Naive thymus-derived CD4-positive, alpha-beta T cell (primary cell): Measurements from ENCODE around the gene GYPC. TPM values are rescaled to one million over a fixed set of nuclear protein-coding genes. Genes with fewer than 3 reads are reported as not detected.
"Not testable (repeated sequence)": the region's sequence is repeated elsewhere in the genome, so short reads cannot be mapped to it uniquely, and the experiment has no call there.

Experiments
- ATAC-seq: fragments of 150-1000 bp; cut with Tn5 transposase; 2 replicates; pipeline ENCODE4 v1.10.0; 2021; ENCODE audit warnings: mild to moderate bottlenecking, moderate library complexity
- CTCF ChIA-PET: fragments of 350-600 bp; sonication (Branson Sonifier 250); formaldehyde crosslinking; loops from one replicate; lab custom pipeline; 2021; ENCODE audit warnings: antibody characterized with exemption; lab: Charles Lee
- POLR2A ChIA-PET: fragments of 350-600 bp; sonication (Branson Sonifier 250); formaldehyde crosslinking; loops from one replicate; lab custom pipeline; 2021; ENCODE audit warnings: antibody characterized with exemption, inconsistent platforms; lab: Charles Lee
- DNase-seq, 9 donors: peaks; one replicate each; pipeline versions ENCODE4 v3.0.0 to v3.0.0-alpha.2; 2020 to 2022; ENCODE audit warnings: mixed read lengths in 1 of 9
- H3K27ac ChIP-seq: one replicate; pipeline ENCODE4 v1.7.0; 2013; ENCODE audit warnings: mild to moderate bottlenecking, low read depth, low read length, moderate library complexity
- H3K27me3 ChIP-seq, 2 donors: one replicate each; pipeline ENCODE4 v1.7.0; 2013; ENCODE audit warnings: low read length in 2 of 2, mild to moderate bottlenecking in 2 of 2, moderate library complexity in 2 of 2; ENCODE audit not compliant: control insufficient read depth in 2 of 2, insufficient read depth in 2 of 2
- H3K36me3 ChIP-seq, 3 experiments: 1 replicate in 2 of 3; 2 replicates in 1 of 3; pipeline ENCODE4 v1.7.0; 2013; ENCODE audit warnings: low read length in 3 of 3, mild to moderate bottlenecking in 3 of 3, moderate library complexity in 1 of 3; ENCODE audit not compliant: insufficient read depth in 3 of 3, control insufficient read depth in 2 of 3
- H3K4me1 ChIP-seq, 2 donors: one replicate each; pipeline ENCODE4 v1.7.0; 2013; ENCODE audit warnings: low read length in 2 of 2, mild to moderate bottlenecking in 2 of 2, moderate library complexity in 1 of 2; ENCODE audit not compliant: control insufficient read depth in 2 of 2, insufficient read depth in 2 of 2
- H3K4me3 ChIP-seq: 2 replicates; pipeline ENCODE4 v1.7.0; 2013; ENCODE audit warnings: mild to moderate bottlenecking, low read length
- H3K9me3 ChIP-seq, 3 experiments: 1 replicate in 2 of 3; 2 replicates in 1 of 3; pipeline ENCODE4 v1.7.0; 2013; ENCODE audit warnings: low read length in 3 of 3; ENCODE audit not compliant: control insufficient read depth in 2 of 3
- H3K27ac Mint-ChIP-seq, 9 donors: one replicate each; pipeline ENCODE4 v1.8.0; 2020 to 2022; ENCODE audit warnings: mixed read lengths in 9 of 9, mild to moderate bottlenecking in 8 of 9, moderate library complexity in 5 of 9, inconsistent platforms in 2 of 9
- H3K27me3 Mint-ChIP-seq, 5 donors: one replicate each; pipeline ENCODE4 v1.8.0; 2021 to 2022; ENCODE audit warnings: mixed read lengths in 5 of 5, mild to moderate bottlenecking in 1 of 5
- H3K36me3 Mint-ChIP-seq, 5 donors: one replicate each; pipeline ENCODE4 v1.8.0; 2020 to 2022; ENCODE audit warnings: mixed read lengths in 5 of 5, mild to moderate bottlenecking in 3 of 5, inconsistent platforms in 1 of 5
- H3K4me1 Mint-ChIP-seq, 7 donors: one replicate each; pipeline ENCODE4 v1.8.0; 2020 to 2022; ENCODE audit warnings: mixed read lengths in 7 of 7, mild to moderate bottlenecking in 3 of 7, inconsistent platforms in 1 of 7
- H3K4me3 Mint-ChIP-seq, 10 donors: one replicate each; pipeline ENCODE4 v1.8.0; 2020 to 2022; ENCODE audit warnings: mild to moderate bottlenecking in 10 of 10, mixed read lengths in 10 of 10, moderate library complexity in 6 of 10, inconsistent platforms in 2 of 10
- H3K9me3 Mint-ChIP-seq, 11 donors: one replicate each; pipeline ENCODE4 v1.8.0; 2020 to 2022; ENCODE audit warnings: mixed read lengths in 11 of 11, mild to moderate bottlenecking in 4 of 11, inconsistent platforms in 1 of 11, moderate library complexity in 1 of 11
- intact Hi-C, 2 donors: fragments of 100-400 bp; cut with micrococcal nuclease; formaldehyde crosslinking; loops; one replicate each; pipeline ENCODE4 v1.15.1; 2023
- polyA plus RNA-seq, 2 donors: library from polyadenylated mRNA; unstranded; fragments of 300-500 nt; fragmentation: Illumina TruSeq; gene quantifications; one replicate each; pipeline ENCODE4 v1.2.3, GENCODE V29; 2021
- total RNA-seq, 6 experiments: library from RNA in 5 of 6; stranded (reverse) in 5 of 6; gene quantifications; 1 replicate in 5 of 6; 2 replicates in 1 of 6; pipeline ENCODE4 v1.2.3 and lab custom pipeline; 2021 to 2026

The GYPC gene
- total and polyA plus RNA-seq, 7 experiments from 2014 or later = 114 to 277 (median 140) TPM

DNA sequence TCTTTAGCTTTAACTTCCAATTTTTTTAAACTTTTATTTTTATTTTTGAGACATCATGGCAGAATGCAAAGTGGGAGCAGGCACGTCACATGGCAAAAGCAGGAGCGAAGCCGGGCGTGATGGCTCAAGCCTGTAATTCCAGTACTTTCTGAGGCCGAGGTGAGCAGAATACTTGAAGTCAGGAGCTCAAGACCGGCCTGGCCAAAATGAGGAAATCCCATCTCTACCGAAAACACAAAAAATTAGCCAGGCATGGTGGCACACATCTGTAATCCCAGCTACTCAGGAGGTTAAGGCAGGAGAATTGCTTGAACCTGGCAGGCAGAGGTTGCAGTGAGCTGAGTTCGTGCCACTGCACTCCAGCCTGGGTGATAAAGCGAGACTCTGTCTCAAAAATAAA, 14.7 kb upstream of the GYPC start:
- intact Hi-C loops, H3K4me3 Mint-ChIP-seq, H3K27ac Mint-ChIP-seq, H3K27ac ChIP-seq, H3K9me3 Mint-ChIP-seq, H3K4me1 ChIP-seq, H3K36me3 Mint-ChIP-seq, H3K36me3 ChIP-seq, ATAC-seq, H3K4me3 ChIP-seq, DNase-seq, CTCF ChIA-PET, H3K9me3 ChIP-seq, H3K27me3 ChIP-seq: not testable (repeated sequence)
- peaks cover 0 to 17% (median 5%) of the 10 kb centered on the region in 7 donors for H3K4me1 Mint-ChIP-seq
- POLR2A ChIA-PET = interaction anchor here (0.6 to 1.2 kb wide), 2 partner anchors 21 to 643 kb away, joined by 3 read pairs; no protein-coding TSS in a partner anchor
- peaks cover 0 to 15% (median 0%) of the 10 kb centered on the region in 5 donors for H3K27me3 Mint-ChIP-seq

DNA sequence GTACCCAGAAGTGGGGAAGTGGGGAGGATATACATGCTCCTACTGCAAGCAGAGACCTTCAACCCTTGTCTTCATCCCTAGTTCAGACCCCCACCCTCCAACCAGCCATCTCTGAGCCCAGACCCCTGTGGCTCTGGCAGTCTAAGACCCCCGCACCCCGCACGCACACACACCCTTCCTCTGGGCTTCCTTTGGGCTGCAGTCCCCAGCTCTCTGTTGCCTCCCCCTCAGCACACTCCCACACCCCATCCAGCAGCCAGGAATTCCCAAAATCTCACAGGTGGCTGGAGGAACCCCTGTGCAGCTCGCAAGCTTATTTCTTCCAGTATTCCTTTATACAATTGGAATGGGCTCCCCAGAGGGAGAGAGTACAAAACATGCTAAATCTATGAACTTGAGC, 13.9 kb upstream of the GYPC start:
- peaks cover 0 to 4% (median 0%) of the 10 kb centered on the region in 5 donors for H3K36me3 Mint-ChIP-seq
- H3K4me1 ChIP-seq = no peaks in the 10 kb centered on the region
- DNase-seq = no peak
- ChIA-PET POLR2A (no interaction called here), CTCF (no interaction called here)
- ATAC-seq = no peak
- no peaks in the 10 kb centered on the region for H3K27me3 ChIP-seq
- H3K27me3 Mint-ChIP-seq = peaks cover 0 to 15% (median 0%) of the 10 kb centered on the region in 5 donors
- no peak overlapping the region for H3K27ac ChIP-seq
- H3K27ac Mint-ChIP-seq = no peak overlapping the region
- intact Hi-C loops = no loop called here
- H3K4me1 Mint-ChIP-seq = peaks cover 0 to 17% (median 5%) of the 10 kb centered on the region in 7 donors
- no peak overlapping the region for H3K4me3 ChIP-seq
- no peaks in the 10 kb centered on the region for H3K9me3 ChIP-seq
- no peak overlapping the region for H3K4me3 Mint-ChIP-seq
- no peaks in the 10 kb centered on the region for H3K9me3 Mint-ChIP-seq
- H3K36me3 ChIP-seq = no peaks in the 10 kb centered on the region

DNA sequence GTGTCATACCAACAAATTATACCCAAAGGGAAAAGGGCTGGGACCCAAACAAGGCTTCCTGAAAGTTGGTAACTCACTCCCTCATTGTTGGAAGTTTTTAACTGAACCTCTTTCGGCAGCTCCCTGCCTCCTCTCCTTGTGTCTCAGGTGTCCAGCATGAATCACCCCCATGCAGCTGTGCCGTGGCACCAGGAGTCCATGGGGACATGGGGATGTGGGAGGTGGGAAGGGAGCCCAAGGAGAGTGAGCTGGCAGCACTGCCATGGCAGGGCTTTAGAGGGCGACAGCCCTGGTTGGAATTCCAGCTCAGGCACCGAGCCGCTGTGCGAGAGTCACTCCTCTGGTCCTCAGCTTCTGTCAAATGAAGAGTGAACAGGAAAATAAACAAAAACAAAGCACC, 12.5 kb upstream of the GYPC start:
- no peak overlapping the region for H3K4me3 Mint-ChIP-seq
- CTCF ChIA-PET = interaction anchor here (0.6 to 1.2 kb wide), 2 partner anchors 8 to 134 kb away, joined by 3 read pairs; no protein-coding TSS in a partner anchor
- H3K27ac Mint-ChIP-seq = no peak overlapping the region

DNA sequence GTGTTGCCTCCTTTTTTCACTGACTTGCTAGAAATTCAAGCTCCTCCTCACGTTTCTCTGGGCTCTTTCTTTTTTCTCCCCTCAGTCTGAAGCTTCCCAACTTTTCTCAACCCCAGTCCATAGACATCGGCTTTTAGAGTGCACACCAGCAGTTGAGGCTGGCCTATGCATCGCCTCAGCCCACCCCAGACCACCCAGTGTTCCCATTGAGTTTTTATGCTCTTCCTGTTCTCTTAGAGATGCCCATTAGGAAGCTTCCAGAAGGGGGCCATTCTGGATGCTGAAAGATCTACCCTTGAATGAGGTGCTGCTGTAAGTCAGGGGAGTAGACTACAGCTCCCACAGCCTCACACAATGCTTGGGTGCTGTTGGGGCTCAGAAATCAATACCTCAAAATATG, 12.0 kb upstream of the GYPC start:
- peaks cover 0 to 5% (median 0%) of the 10 kb centered on the region in 5 donors for H3K27me3 Mint-ChIP-seq
- H3K27ac Mint-ChIP-seq = peak overlapping the region in 2 of 9 donors; percentile 10 to 33
- ATAC-seq (no peak), DNase-seq (no peak)
- Histone ChIP-seq H3K4me3 (no peak overlapping the region), H3K4me1 (no peaks in the 10 kb centered on the region), H3K27me3 (no peaks in the 10 kb centered on the region), H3K9me3 (no peaks in the 10 kb centered on the region), H3K27ac (no peak overlapping the region), H3K36me3 (no peaks in the 10 kb centered on the region)
- H3K9me3 Mint-ChIP-seq = peaks cover 0 to 3% (median 0%) of the 10 kb centered on the region in 11 donors
- peaks cover 0 to 8% (median 0%) of the 10 kb centered on the region in 5 donors for H3K36me3 Mint-ChIP-seq
- H3K4me3 Mint-ChIP-seq = no peak overlapping the region
- intact Hi-C loops = no loop called here
- POLR2A ChIA-PET = no interaction called here
- CTCF ChIA-PET = interaction anchor here (1.2 kb wide), 1 partner anchor 133 kb away, joined by 3 read pairs; no protein-coding TSS in a partner anchor
- peaks cover 0 to 17% (median 5%) of the 10 kb centered on the region in 7 donors for H3K4me1 Mint-ChIP-seq

More for the DNA sequence above, 12.5 kb upstream of the GYPC start:
- ATAC-seq = no peak
- H3K36me3 Mint-ChIP-seq = peaks cover 0 to 8% (median 0%) of the 10 kb centered on the region in 5 donors
- intact Hi-C loops = no loop called here
- no peaks in the 10 kb centered on the region for H3K36me3 ChIP-seq
- no peak for DNase-seq
- POLR2A ChIA-PET = no interaction called here
- peaks cover 0 to 17% (median 5%) of the 10 kb centered on the region in 7 donors for H3K4me1 Mint-ChIP-seq
- H3K27me3 Mint-ChIP-seq = peaks cover 0 to 7% (median 0%) of the 10 kb centered on the region in 5 donors
- H3K27me3 ChIP-seq = no peaks in the 10 kb centered on the region
- no peak overlapping the region for H3K4me3 ChIP-seq
- no peak overlapping the region for H3K27ac ChIP-seq
- H3K4me1 ChIP-seq = no peaks in the 10 kb centered on the region
- no peaks in the 10 kb centered on the region for H3K9me3 ChIP-seq
- peaks cover 0 to 3% (median 0%) of the 10 kb centered on the region in 11 donors for H3K9me3 Mint-ChIP-seq

DNA sequence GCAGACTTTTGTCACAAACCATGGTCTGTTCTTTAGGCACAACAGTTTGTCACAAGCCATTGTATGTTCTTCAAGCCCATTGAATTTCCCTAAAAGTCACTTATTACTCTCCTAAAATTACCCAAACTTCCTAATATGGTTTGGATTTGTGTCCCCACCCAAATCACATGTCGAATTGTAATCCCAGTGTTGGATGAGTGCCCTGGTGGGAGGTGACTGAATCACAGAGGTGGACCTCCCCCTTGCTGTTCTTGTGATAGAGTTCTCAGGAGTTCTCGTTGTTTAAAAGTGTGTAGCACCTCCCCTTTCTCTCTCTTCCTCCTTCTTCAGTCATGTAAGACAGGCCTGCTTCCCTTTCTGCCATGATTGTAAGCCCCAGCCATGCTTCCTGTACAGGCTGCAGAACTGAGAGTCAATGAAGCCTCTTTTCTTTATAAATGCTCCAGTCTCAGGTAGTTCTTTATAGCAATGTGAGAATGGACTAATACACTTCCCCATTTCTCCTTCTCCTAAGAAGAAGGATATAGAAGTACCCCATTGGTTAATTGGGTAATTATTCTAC, 11.2 kb upstream of the GYPC start:
- H3K4me1 Mint-ChIP-seq = peaks cover 0 to 17% (median 5%) of the 10 kb centered on the region in 7 donors
- ChIA-PET CTCF (interaction anchor here (1.2 kb wide), 1 partner anchor 132 kb away, joined by 3 read pairs; no protein-coding TSS in a partner anchor), POLR2A (no interaction called here)
- H3K36me3 Mint-ChIP-seq = peaks cover 0 to 8% (median 0%) of the 10 kb centered on the region in 5 donors
- no peak overlapping the region for H3K4me3 Mint-ChIP-seq
- Histone ChIP-seq H3K27me3 (no peaks in the 10 kb centered on the region), H3K9me3 (no peaks in the 10 kb centered on the region), H3K4me1 (no peaks in the 10 kb centered on the region), H3K36me3 (no peaks in the 10 kb centered on the region), H3K4me3 (no peak overlapping the region), H3K27ac (no peak overlapping the region)
- peak overlapping the region in 3 of 9 donors; percentile 5 to 72 (median 33) for H3K27ac Mint-ChIP-seq
- peaks cover 0 to 5% (median 0%) of the 10 kb centered on the region in 5 donors for H3K27me3 Mint-ChIP-seq
- DNase-seq (no peak), ATAC-seq (peak; percentile 84)
- intact Hi-C loops = no loop called here
- H3K9me3 Mint-ChIP-seq = peaks cover 0 to 3% (median 0%) of the 10 kb centered on the region in 11 donors

DNA sequence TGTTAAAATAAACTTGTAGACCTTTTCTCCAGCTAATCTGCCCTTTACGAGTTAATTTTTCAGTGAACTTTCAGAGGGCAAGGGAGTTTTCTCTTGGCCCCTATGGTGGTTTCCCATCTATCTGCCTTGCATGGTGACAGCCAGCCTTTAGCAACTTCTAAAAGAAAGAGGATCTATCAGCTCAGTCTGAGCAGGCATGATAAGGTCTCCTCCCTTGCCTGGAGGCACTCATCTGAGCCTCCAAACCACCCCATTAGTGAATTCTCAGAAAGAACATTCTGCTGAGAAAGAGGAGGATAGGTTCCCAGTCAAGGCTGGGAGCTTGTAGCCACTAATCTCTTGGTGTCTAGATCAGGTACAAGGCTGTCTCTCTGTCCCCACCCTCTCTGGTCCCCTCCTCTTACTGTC, 10.7 kb upstream of the GYPC start:
- Histone ChIP-seq H3K4me3 (no peak overlapping the region), H3K4me1 (no peaks in the 10 kb centered on the region), H3K9me3 (no peaks in the 10 kb centered on the region), H3K27me3 (no peaks in the 10 kb centered on the region), H3K27ac (no peak overlapping the region), H3K36me3 (no peaks in the 10 kb centered on the region)
- DNase-seq (no peak), ATAC-seq (peak; percentile 65)
- Mint-ChIP-seq H3K4me1 (peaks cover 0 to 17% (median 5%) of the 10 kb centered on the region in 7 donors), H3K36me3 (peaks cover 0 to 8% (median under 1%) of the 10 kb centered on the region in 5 donors), H3K27me3 (peaks cover 0 to 5% (median 0%) of the 10 kb centered on the region in 5 donors), H3K4me3 (no peak overlapping the region), H3K27ac (peak overlapping the region in 2 of 9 donors; percentile 33 to 72), H3K9me3 (peaks cover 0 to 4% (median 0%) of the 10 kb centered on the region in 11 donors)
- ChIA-PET POLR2A (no interaction called here), CTCF (no interaction called here)
- intact Hi-C loops = no loop called here
